GM12873 (cell line): ENCODE results near the gene ERICH4.

ENCODE experiments used
- TF ChIP-seq, protein P1 (sequence below): IDR thresholded peaks from 2 replicates; pipeline ENCODE4 v1.5.1; 2012; ENCODE audit warnings: low read depth, mild to moderate bottlenecking, moderate library complexity, low read length, control low read depth; ENCODE audit not compliant: insufficient read depth; ENCODE audit errors: missing control alignments

Gene ERICH4, protein sequence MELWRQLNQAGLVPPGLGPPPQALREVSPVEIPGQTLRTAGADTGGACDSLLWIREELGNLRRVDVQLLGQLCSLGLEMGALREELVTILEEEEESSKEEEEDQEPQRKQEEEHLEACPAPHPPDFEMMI

DNA sequence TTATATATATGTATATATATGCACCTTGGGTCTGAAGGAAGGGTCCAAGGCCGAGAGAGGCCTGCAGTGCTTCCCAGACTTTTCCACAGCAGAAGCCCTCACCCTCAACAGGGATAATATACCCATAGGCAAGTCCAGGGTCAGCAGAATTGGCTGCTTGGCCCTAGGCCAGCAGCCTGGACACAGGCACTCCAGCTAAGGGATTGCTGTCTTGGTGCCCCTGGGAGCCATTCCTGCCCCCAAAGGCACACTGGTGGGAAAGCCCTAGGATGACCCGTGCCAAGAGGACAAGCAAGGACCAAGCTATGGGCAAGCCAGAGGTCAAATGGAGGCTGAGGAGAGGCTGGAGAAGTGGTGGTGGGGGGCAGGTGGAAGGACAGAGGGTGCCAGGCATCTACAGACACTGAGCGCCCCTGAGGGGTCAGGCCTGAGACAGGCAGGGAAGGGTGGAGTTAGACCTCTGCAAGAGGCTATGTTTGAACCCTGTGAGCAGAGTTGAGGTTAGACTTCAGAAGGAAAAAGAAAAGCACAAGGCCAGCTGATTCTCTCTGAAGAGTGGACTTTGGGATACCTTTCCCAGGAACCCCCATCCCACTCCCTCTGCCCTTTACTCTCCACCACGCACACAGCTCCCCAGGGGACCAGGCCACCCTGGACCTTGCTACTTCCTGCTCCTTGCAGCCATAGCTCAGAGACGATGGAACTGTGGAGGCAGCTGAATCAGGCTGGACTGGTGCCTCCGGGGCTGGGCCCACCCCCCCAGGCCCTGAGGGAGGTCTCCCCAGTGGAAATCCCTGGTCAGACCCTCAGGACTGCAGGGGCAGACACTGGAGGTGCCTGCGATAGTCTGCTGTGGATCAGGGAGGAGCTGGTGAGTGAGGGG, at the start of gene ERICH4:
TSS of gene ERICH4 (plus strand) at position 684 of the 883 bp plus-strand sequence. CDS start at position 698, 14 bp downstream.
- TF ChIP-seq, protein P1, sequence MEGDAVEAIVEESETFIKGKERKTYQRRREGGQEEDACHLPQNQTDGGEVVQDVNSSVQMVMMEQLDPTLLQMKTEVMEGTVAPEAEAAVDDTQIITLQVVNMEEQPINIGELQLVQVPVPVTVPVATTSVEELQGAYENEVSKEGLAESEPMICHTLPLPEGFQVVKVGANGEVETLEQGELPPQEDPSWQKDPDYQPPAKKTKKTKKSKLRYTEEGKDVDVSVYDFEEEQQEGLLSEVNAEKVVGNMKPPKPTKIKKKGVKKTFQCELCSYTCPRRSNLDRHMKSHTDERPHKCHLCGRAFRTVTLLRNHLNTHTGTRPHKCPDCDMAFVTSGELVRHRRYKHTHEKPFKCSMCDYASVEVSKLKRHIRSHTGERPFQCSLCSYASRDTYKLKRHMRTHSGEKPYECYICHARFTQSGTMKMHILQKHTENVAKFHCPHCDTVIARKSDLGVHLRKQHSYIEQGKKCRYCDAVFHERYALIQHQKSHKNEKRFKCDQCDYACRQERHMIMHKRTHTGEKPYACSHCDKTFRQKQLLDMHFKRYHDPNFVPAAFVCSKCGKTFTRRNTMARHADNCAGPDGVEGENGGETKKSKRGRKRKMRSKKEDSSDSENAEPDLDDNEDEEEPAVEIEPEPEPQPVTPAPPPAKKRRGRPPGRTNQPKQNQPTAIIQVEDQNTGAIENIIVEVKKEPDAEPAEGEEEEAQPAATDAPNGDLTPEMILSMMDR, result no peak

DNA sequence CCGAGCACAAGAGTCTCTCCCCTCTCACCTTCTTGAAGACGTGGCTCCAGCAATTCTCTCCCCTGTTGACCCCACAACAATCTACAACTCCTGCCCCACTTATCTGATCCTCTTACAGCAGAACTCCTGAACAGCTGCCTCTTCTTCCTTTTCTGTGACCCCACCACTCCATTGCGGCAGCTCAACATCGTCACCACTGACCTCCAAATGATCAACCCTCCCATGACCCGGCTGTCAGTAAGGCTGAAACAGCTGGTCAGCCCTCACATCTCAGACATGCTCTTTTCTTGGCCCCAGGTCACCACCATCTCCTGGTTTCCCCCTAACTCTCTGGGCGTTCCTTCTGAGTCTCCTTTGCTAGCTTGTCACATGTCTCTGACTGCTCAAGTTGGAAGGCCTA, 47.6 kb upstream of the ERICH4 start:
- TF ChIP-seq, protein P1, result no peak

DNA sequence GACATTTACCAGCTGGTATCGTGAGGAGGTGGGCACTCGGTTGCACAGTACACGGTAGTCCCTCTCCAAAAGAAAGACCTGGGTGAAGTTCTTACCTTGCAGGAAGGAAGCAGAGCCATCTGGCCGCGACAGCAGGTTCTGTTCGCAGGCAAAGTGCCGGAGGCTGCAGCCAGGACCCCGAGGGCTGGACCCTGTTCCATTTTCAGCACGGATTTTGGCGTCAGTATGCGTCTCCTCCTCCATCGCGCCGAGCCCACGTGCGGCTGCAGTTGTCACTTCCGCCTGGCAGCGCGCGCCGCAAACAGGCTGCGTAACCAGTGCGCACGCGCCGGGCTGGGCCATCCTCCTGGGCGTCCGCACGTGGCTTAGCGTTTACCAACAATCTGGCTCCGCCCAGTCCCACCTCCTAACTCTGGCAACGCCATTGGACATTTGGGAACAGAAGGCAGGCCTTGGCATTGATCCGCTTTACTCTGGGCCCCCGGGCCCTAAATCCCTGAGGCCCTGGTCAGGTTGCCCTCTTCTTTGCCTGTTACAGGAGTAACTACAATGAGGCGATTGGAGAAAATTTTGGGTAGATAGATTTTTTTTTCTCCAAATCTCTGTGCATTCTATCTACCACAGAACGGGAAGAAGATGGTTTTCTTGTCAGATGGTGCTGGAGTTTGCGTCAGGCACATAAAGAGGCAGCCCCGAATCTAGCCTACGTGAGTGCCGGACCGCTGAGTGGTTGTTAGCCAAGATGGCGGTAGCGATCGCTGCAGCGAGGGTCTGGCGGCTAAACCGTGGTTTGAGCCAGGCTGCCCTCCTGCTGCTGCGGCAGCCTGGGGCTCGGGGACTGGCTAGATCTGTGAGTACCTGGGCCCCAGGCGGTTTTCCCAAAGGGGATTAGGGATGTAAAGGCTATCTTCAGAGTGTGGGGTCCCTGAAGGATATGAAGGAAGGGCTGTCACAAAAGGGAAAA, 45.6 kb upstream of the ERICH4 start, which contains the start of the genes BCKDHA and EXOSC5:
TSS of gene BCKDHA (plus strand) at position 733 of the 964 bp plus-strand sequence. CDS start at position 743, 10 bp downstream.
TSS of gene EXOSC5 (minus strand) at position 274 of the 964 bp plus-strand sequence. CDS start at position 243, 31 bp downstream.
- TF ChIP-seq, protein P1, result no peak

DNA sequence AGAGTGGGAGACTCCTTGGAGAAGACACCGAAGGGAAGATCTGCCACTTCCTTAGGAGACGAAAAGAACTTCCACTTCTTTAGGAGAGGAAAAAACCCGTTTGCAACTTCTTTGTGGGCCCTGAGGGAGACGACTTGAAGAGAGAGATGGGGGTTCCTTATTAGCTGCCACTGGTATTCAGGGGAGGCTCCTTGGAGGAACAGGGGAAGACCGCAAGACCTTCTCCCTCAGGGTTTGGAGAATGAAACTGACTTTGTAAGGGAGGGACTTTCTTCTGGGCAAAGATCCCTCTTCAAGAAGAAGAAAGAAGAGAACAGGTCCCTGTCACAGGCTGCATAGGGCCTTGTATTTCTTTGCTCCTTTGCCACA, 44.9 kb upstream of the ERICH4 start:
- TF ChIP-seq, protein P1, result no peak

DNA sequence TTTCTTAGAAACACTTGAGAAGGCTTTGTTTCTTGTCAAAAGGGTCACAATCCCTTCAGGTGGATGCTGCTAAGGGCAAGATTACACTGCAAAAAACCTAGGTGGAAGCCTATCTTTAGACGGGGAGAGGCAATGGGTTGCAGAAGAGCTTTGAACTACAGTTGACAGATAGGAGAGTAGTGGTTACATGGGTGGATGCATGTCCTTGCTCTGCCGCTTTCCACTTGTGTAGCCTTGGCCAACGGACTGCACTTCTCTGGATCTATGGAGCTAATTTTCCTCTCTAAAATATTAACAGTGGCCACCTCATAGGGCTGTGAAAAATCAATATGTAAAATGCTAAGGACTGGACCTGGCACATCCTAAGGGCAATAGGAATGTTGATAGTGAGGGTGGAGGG, 44.4 kb upstream of the ERICH4 start:
- TF ChIP-seq, protein P1, result no peak

DNA sequence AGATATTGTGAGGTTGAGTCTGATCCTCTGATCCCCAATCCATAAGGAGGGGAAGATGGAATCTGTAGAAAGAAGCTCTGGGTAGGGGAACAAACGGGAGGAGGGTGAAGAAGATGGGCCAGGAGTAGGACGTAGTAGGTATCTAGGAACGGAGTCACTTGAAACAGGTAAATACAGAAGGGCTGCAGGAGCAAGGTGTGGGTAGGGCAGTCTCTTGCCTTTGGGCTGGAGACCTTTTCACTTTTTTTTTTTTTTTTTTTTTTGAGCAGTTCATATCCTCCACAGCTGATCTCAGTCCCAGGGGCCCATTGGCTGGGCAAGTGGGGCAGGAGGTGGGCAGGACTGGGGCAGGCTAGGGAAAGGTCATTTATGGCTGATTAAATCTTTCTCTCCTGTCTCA, 43.9 kb upstream of the ERICH4 start:
- TF ChIP-seq, protein P1, result no peak
